ENCODE measurements around the gene COL6A1.

DNA sequence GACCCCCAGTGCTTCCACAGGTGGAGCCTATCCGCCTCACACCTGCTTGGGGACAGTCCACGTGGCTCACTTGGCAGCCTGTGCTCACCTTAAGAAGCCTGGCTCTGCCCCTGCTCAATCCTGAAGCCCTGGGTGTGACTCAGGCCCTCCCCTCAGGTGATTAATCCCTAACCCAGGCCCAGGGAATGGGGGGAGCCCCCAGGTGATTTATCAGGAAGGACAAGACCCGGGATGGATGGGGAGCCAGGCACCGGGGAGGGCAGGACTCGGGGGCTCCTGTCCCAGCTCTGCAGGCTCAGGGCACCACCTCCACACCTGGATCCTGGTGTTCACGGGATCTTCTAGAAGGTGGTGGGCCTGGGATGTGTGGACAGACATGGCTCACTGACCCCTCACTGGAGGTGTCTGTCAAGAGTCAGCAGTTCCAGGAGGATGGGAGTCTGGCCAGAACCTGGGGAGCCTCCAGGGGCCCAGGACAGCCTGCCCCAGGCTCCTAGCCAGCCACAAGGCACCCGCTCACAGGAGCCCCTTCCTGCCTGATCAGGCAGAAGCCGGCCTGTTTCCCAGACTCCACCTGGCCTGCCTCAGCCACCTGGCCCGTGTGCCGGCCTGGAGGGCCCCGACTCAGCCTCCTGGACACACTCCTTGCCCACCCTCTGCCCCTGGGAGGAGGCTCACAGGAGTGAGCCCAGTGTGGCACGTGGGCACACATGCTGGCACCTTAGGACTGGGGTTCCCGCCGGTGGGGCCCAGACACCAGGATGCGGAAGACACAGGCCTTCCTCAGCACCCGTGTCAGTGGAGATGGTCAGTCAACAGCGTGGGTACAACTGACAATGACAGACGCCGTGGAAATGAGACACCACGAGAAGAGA is 38.6 kb upstream of the COL6A1 start:
- TF ChIP-seq, protein P1, sequence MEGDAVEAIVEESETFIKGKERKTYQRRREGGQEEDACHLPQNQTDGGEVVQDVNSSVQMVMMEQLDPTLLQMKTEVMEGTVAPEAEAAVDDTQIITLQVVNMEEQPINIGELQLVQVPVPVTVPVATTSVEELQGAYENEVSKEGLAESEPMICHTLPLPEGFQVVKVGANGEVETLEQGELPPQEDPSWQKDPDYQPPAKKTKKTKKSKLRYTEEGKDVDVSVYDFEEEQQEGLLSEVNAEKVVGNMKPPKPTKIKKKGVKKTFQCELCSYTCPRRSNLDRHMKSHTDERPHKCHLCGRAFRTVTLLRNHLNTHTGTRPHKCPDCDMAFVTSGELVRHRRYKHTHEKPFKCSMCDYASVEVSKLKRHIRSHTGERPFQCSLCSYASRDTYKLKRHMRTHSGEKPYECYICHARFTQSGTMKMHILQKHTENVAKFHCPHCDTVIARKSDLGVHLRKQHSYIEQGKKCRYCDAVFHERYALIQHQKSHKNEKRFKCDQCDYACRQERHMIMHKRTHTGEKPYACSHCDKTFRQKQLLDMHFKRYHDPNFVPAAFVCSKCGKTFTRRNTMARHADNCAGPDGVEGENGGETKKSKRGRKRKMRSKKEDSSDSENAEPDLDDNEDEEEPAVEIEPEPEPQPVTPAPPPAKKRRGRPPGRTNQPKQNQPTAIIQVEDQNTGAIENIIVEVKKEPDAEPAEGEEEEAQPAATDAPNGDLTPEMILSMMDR (IDR thresholded peaks at IDR 0.05): no peak
- no peak for TF ChIP-seq EZH2 (IDR thresholded peaks at IDR 0.05)

All from neural progenitor cell (in vitro differentiated cells).